M059J (cell line): ENCODE data around the gene PLA2G6. TPM values are rescaled to one million over a fixed set of nuclear protein-coding genes. Genes with fewer than 3 reads are reported as not detected.
"Not testable (repeated sequence)": the region's sequence is repeated elsewhere in the genome, so short reads cannot be mapped to it uniquely, and the experiment has no call there.

ENCODE experiments used
- DNase-seq: peaks from one replicate; pipeline ENCODE4 v3.0.0-alpha.2; 2012; ENCODE audit warnings: low read depth
- total RNA-seq: library from RNA; depleted of rRNA; stranded (reverse); fragments of >200 nt; shearing (Covaris generic); gene quantifications from 2 replicates; pipeline ENCODE4 v1.2.3, GENCODE V29; 2014

Gene PLA2G6
- total RNA-seq, 1 experiment from 2014 or later, result 0.96 TPM

DNA sequence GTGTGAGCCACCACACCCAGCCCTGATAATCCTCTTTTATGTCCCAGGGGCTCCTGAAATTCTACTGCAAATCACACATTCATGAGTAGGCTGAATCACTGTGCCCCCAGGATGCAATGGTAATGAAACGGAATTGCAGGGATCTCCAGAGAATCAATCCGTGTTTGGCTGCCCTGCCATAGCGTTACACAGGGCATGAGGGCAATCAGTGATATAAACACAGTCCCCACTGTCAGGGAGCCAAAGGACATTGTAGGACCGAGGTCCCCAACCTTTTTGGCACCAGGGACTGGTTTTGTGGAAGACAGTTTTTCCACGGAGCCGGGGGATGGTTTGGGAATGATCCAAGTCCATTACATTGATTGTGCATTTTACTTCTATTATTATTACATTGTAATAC is 9.0 kb upstream of the PLA2G6 start:
- DNase-seq, result no peak

DNA sequence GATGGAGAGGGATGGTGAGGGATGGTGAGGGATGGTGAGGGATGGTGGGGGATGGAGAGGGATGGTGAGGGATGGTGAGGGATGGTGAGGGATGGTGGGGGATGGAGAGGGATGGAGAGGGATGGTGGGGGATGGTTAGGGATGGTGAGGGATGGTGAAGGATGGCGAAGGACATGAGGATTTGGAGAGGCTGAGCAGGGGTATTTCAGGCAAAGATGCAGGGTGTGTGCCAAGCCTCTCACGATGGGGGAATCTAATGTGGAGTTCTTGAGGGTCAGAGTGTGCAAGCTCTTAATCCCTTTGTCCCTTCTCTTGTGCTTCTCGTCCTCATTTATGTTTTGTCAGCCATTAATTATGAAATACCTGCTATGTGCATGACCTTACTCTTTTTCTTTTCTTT is 7.5 kb upstream of the PLA2G6 start:
- no peak for DNase-seq

- DNase-seq, result peak; percentile 62
Observed at GRCh38 chr22:38187413-38188212, 6.0 kb upstream of the PLA2G6 start.

GRCh38 chr22:38186429-38186828 is 4.8 kb upstream of the PLA2G6 start:
- DNase-seq, result peak; percentile 44

- no peak for DNase-seq
Observed at GRCh38 chr22:38184788-38185187, 3.2 kb upstream of the PLA2G6 start.

DNA sequence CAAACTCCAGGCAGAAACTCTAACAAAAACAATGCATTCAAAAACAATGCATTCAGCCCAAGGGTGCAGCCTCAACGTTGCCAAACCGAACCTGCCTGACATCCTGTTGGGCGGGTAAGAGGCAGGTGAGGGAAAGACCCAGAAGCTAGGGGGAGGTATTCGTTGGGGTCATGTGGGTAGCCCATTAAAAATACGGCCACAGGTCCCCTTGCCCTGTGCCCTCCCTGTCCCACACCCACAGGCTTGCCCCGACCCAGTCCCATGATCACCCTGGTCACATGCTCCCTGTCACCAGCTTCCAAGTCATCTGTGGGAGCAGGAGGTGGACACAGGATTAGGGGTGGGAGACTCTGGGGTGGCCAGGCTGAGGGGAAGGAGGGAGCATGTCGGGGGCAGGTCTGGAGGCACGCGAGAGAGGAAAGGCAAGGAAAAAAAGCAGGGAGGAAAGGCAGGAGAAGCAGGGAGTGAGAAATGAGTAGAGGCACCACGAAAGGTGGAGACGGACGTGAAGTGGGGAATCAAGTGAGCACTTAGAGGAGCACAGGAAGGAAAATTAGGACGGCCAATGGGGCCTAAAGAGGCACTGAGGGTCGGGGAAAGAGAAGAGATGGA is 683 bp downstream of the PLA2G6 start:
- DNase-seq, result no peak

DNA sequence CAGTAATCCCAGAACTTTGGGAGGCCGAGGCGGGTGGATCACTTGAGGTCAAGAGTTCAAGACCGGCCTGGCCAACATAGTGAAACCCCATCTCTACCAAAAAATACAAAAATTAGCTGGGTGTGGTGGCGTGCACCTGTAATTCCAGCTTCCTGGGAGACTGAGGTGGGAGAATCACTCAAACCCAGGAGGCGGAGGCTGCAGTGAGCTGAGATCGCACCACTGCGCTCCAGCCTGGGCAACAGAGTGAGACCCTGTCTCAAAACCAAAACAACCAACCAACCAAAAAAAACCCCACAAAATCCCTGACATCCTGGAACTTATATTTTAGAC is 3.1 kb downstream of the PLA2G6 start:
- DNase-seq, result not testable (repeated sequence)

- DNase-seq, result peak; percentile 95
Observed at GRCh38 chr22:38177926-38178604, 3.6 kb downstream of the PLA2G6 start.

DNA sequence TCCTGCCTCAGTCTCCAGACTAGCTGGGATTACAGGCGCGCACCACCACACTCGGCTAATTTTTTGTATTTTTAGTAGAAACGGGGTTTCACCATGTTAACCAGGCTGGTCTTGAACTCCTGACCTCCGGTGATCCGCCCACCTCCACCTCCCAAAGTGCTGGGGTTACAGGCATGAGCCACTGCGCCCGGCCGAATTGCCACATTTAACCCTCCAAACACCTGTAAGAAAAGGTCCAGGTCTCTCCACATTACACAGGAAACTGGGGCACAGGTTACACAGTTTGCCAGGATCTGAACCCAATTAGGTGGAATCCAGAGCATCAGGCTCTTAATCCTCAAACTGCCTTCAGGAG is 4.1 kb downstream of the PLA2G6 start:
- DNase-seq, result not testable (repeated sequence)

- no peak for DNase-seq
Observed at GRCh38 chr22:38177044-38177443, 4.6 kb downstream of the PLA2G6 start.

- DNase-seq, result peak; percentile 96
Observed at GRCh38 chr22:38176170-38176741, 5.4 kb downstream of the PLA2G6 start.

- DNase-seq, result no peak
Observed at GRCh38 chr22:38175206-38176118, 6.2 kb downstream of the PLA2G6 start.

GRCh38 chr22:38174626-38175025 is 7.0 kb downstream of the PLA2G6 start:
- no peak for DNase-seq

- DNase-seq, result no peak
Observed at GRCh38 chr22:38173641-38173906, 8.1 kb downstream of the PLA2G6 start.

DNA sequence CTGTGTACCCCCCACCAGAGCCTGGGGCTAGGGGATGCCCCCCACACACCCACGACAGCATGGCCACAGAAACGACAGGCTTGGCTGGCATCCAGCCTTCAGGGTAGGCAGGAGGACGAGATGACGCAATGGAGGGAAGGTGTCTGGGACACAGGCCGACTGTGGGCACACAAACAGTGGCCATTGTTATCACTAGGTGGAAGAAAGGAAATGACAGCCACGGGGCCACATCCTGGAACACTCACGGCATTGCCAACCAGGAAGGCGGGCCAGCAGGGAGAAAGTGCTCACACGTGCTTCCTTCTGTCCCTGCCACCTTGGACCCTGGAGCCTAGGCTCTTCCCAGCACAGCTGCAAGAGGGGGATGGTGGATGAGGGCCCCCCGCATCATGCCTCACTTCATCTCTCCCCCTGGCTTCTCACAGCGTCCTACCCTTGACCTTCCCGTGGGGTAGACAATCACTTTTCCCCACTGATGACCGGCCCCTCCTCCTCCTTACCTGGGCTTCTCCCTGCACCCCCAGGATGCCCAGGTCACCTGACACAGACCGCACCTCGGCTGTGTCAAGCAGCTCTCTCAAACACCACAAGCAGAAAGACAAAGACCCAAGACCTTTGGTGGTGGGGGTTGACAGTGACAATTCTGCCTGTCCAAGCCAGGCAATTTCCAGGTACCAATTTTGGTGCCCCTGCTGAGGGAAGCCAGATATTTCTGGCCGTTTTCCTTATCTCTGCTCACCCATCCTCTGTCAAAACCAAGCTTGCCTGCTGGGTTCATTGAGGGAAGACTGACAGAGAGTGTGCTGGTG is 8.6 kb downstream of the PLA2G6 start:
- peak; percentile 73 for DNase-seq

DNA sequence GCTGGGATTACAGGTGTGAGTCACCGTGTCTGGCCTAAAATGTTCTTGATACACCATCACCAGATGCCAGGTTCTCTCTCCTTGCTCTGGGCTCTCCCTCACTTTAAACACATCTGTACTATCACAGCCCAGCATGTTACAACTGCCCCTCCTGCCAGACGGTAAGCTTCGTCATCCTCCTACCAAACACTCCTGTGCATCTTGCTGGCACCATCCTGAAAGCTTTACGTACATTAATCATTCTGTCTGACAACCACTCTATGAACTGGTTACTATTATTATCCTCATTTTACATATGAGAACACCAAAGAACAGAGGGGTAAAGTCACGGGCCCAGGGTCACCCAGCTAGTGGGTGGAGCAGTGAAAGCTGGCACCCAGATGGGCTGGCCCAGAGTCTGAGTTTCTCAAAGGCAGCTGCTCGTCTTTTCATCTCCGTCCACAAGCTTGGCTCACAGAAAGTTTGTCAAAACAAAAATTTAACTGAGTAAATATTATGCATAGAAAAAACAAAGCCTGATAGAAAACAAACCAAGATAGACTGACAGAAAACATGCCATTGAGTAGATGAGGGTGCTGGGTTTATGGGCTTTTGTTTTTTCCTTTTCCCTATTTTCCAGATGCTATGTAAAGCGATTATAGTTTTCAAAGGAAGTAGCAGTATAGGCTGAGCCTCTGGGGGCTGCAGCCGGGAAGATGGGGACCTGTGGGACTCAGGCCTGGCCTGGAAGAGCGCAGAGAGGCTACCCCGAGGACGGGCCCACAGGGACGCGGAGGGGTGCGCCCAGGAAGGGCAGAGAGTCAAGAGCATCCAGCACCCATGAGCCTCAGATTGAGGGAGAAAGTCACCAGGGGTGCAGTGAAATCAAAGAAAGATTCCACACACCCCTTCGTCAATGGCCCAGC is 9.5 kb downstream of the PLA2G6 start:
- no peak for DNase-seq

DNA sequence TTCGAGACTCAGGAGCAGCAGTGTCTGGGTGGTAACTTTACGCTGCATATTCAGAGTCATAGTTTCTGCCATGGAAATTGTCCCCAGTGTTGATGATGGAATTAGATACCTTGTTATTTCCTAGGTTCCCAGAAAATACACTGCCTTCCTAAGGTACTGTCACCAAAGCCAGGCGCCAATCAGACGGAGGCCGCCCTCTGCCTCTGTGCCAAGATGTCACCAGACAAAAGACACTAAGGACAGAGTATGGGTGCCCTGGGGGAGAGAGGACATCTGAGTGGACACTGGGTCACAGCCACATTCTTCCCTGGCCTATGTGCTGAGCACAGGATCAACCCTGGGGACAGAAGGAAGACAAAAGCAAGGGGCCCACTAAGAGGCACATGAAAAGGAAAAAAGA is 11.2 kb downstream of the PLA2G6 start:
- DNase-seq, result no peak

GRCh38 chr22:38169116-38169515 is 12.5 kb downstream of the PLA2G6 start:
- no peak for DNase-seq

GRCh38 chr22:38167988-38168407 is 13.6 kb downstream of the PLA2G6 start:
- no peak for DNase-seq
